IPS DF 4.7 (cell line): ENCODE data around the gene AIFM3.

ENCODE experiments used
- DNase-seq: peaks from one replicate; pipeline ENCODE4 v3.0.0-alpha.2; 2013; ENCODE audit warnings: low spot score; ENCODE audit errors: extremely low read depth

Gene AIFM3

GRCh38 chr22:21025763-21026755, 59.0 kb downstream of the AIFM3 start:
- no peak for DNase-seq

- no peak for DNase-seq
Observed at GRCh38 chr22:21026783-21027692, 60.0 kb downstream of the AIFM3 start.

GRCh38 chr22:21028277-21029251, 61.5 kb downstream of the AIFM3 start:
- DNase-seq = no peak

- no peak for DNase-seq
Observed at GRCh38 chr22:21029486-21030025, 62.5 kb downstream of the AIFM3 start.

GRCh38 chr22:21030032-21030431, 63.0 kb downstream of the AIFM3 start:
- no peak for DNase-seq
